ENCODE data around the gene AKAP13.

DNA sequence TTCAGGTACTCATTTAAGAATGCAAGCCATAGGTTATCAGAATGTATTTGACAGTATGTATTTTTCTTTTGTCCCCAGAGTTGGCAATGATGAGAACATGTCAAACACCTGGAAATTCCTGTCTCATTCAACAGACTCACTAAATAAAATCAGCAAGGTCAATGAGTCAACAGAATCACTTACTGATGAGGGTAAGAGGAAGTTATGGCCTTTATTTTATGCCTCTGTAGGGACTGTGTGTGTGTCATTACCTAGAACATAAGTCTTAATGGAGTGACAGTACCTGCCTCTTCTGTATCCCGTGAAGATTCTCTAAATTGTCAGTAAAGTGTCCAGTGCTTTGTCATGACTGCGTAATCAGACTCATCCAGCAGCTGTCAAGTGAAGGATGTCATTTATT, 336.8 kb downstream of the AKAP13 start:
- TF ChIP-seq HDGF (IDR thresholded peaks at IDR 0.05; ENCODE audit: borderline replicate concordance) (no peak), PKNOX1 (IDR thresholded peaks at IDR 0.05) (no peak), NFRKB (IDR thresholded peaks at IDR 0.05) (no peak), FOXA1 (IDR thresholded peaks at IDR 0.05) (no peak), BHLHE40 (IDR thresholded peaks at IDR 0.05; ENCODE audit: borderline replicate concordance) (no peak), FOXM1 (IDR thresholded peaks at IDR 0.05; ENCODE audit: borderline replicate concordance) (no peak), L3MBTL2 (conservative IDR thresholded peaks at IDR 0.05) (no peak)

All from HEK293T (cell line).